ENCODE measurements around the gene DAZAP1.

Gene DAZAP1

DNA sequence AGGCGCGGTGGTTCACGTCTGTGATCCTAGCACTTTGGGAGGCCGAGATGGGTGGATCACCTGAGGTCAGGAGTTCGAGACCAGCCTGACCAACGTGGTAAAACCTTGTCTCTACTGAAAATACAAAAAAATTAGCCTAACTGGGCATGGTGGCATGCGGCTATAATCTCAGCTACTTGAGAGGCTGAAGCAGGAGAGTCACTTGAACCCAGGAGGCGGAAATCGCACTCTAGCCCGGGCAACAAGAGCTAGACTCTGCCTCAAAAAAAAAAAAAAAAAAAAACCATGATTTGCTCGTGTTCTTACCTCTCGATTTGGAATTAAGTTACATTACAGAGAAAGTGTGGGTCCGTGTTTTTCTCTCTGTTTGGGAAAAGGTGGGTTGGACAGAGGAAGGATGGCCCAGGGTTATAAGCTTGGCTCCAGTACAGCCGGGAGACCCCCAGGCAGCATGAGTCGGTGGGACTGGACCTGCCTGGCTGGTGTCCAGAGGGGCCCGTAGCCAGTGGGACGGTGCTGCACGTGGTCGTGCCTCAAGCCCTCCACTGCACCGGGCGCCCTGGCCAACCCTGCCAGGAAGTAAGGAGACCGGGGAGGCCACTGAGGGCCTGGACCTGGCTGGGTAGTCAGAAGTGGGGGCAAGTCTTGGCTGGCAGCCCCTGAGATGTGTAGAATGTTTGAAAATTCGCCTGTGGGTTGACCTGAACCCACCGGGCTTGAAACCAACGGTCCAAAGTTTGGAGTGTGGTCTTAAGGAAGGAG lies 34.5 kb downstream of the DAZAP1 start:
- DNase-seq (ENCODE audit: low read depth) = no peak

DNA sequence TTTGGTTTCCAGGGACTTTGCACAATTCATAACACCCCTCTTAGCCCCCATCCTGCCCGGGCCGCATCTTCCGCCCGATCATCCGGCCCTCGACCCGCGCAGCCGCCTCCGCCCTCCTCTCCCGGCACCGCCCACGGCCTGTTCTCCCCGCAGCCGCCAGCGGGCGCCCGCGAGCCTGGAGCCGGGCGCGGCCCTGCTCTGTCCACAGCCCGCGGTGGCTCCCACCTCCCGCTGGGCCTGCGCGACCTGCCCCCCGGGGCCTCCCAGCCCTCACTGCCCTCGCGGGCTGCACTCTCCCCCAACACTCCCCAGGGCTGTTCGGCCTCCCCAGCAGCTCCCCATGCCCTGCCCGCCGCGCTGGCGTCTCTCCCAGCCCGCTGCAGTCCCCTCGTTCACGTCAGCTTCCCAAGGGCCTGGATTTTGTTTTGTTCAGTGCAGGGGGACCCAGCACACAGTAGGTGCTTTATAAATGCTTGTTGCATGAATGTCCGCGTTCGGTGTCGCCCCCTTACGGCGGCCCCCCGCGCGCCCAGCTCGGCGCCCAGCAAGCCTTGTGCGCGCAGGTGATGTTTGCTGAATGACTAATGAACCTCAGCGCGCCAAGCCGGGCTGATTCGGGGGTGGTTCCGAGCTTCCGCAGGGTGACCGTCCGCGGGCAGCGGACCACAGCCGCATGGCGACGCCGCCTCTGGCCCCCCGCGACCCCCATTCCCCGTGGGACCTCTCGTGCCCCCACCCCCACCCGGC lies 38.0 kb downstream of the DAZAP1 start:
- DNase-seq (ENCODE audit: low read depth) = peak; percentile 69

DNA sequence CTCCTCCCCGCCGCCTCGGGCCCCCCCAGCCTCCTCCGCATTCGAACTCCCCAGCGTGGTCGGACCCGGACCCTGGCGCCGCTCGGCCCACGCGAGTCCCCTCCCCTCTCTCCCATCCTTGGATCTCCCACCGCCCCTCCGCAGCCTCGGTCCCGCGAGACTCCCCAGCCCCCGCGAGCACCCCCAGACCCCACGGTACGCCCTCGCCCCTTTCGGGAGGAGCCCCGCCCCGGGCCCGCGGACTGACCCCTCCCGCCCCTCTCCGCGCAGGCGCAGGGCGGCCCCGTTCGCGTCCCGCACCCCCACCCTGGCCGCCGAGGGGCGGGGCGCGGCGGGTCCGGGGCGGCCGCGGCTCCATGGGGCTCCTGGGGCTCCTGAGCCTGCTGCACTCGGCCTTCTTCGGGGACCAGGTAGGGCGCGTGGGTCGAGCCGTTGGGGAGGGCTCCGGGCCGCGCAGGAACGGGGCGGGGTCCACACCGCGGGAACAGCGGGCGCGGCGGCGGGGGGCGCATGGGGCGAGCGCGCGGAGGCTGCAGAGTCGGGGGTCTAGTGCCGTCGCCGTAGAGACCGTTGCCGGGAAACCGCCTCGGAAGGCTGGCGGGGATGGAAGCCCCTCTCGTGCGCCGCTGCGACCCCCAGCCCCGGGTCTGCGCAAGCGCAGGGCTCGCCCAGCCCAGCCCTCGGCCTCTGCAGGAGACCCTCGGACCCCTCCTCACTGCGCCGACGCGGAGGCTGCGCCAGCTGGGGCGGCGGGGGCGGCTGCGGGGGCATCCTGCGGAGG lies 38.7 kb downstream of the DAZAP1 start:
- DNase-seq (ENCODE audit: low read depth) = no peak

DNA sequence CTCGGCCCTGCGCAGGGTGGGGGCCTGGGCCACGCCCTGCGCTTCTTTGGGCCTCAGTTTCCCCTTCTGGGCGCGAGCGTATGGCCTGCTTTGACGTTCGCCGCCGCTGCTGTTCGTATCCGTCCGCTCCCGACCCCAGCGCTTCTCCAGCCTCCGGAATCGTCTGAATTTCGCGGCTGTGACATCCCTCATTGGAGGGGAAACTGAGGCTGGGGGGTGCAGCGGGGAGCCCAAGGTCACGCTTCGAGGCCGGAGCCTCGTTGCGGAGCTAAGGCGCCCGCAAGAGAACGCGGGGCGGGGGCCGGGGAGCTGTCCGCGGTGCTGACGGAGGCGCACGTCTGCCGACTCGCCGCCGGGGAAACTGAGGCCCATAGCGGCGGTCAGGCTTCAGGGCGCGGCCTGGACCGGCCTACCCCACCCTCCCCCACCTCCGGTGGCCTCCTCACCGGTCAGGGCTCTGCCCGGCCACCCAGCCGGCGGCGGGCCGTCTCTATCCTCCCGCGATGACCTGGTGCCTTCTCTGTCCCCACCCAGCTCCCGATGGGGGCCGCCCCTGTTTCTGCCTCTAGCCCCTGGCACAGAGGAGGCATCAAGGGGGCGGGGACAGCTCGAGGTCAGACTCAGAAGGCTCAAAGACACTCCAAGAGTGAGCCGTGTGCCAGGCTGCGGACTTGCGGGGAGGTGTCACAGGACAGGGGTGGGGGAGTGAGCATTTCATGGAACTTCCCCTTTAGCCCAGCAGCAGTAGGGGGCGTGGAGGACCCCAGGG lies 39.5 kb downstream of the DAZAP1 start:
- DNase-seq (ENCODE audit: low read depth) = no peak

DNA sequence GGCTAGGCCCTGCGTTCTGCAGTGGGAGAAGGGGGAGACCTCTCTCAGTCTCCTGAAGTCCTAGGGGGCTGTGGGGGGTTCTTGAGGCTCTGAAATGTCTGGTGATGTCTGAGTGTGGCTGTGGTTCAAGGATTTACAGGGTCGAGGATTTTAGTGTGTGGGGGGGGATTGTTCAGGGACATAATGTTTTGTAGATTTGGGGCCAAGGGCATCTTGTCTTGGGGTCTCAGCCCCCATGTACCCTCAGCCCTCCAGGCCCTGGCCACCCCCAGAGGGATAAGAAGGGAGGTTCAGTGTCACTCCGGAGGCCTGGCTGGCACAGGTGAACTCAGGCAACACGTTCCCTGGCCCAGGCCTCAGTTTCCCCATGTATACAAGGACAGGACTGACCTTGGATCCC lies 40.1 kb downstream of the DAZAP1 start:
- DNase-seq (ENCODE audit: low read depth) = no peak

DNA sequence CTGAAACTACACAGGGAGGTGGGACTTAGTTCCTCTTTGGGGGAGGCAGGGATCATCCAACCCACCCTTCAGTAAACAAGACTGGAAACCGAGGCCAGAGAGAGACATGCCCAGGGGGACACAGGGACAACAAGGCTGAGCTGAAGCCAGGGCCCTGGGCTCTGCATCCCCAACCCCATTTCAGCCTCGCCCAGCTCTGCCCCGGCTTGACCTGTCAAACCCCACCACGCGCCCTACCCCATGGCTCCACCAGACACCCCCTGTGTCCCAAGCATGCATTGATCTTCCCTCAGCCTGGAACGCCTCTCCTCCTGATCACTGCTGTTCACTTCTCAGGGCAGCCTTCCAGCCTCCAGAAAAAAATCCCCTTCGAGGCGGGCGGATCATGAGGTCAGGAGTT lies 40.6 kb downstream of the DAZAP1 start:
- no peak for DNase-seq (ENCODE audit: low read depth)

DNA sequence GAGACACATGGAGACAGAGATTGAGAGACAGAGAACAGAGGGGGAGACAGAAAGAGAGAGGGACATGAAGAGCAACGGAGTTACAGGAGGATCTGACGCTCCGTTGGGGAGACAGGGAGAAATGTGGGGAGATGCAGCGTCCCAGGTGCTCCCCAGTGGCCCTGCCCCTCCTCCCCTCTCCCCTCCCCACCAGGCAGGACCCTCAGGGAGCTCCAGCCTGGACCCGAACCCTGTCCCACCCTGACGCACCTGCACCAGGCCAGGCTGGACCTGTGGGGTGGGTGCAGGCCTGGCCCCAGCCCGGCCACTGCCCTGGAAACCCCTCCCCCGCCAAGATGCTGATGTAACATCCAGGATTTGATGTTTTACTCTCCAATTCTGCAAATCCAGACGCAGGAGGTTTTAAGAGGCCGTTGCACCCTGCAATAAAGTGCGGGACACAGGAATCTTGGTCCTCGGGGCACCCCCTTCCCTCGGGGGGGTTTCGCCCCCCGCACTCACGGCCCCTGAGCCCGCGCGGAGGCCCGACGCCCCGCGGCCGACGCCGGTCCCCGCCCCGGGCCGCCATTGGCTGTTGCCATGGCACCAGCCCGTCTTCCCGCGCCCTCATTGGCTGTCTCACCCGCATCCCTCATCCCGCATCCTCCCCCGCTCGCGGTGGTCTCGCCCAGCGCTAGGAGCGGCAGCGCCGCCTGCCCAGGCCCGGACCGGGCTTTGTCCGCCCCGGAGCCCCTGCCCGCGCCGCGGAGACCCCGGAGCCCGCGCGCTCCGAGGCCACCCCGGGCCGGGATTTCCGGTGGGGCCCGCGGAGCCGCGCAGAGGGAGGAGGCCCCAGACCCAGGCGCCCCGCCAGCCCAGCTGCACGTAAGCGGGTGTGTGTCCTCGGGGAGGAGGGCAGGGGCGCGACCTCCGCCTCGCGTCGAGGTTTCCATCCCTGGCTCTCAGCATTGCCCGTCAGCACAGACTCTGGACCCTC lies 42.4 kb downstream of the DAZAP1 start, which contains the start of gene APC2:
Gene APC2 (plus strand): TSS at position 655 of the 976 bp plus-strand sequence. CDS start 2,881 bp downstream, outside the sequence.
- no peak for DNase-seq (ENCODE audit: low read depth)

DNA sequence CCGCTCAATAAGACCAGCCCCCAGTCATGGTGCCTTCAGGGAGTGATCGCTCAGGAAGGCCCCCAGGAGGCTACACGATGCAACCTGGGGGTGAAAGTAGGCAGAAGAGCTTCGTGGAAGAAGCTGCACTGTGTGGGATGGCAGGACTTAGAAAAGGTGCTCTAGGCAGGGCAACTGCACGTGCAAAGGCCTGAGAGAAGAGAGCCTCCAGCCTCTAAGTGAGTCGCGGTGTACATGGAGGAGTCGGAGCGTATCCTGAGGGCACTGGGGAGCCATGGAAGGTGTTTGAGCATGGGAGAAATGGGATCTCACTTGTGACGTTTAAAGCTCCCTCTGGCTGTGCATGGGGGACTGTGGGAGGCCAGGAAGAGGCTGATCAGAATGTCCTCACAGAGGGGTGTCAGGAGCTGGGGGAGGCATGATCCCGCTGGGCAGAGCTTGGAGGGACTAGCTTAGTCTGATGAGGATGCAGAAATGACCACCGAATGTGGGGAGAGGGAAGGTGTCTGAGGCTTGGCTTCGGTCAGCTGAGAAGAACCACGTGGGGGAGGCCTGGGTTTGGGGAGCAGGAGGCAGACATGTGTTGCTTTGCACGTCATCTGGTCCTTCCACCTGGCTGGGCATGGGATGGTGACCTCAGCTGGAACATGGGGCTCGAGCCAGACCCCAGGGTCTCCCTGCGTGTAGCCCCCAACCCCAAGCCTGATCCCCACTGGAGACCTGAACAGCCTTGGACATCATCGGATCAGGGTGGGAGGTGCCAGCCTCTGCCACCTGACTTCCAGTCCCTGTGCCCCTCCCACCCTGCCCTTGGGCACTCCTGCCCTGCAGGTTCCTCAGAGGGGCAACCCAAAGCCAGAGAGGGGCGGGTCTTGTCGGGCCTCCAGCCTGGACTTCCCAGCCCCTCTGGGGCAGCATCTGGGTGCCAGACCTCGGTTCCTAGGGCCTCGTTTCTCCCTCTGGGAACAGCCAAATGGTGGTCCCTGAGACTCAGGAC lies 43.6 kb downstream of the DAZAP1 start:
- DNase-seq (ENCODE audit: low read depth) = no peak

DNA sequence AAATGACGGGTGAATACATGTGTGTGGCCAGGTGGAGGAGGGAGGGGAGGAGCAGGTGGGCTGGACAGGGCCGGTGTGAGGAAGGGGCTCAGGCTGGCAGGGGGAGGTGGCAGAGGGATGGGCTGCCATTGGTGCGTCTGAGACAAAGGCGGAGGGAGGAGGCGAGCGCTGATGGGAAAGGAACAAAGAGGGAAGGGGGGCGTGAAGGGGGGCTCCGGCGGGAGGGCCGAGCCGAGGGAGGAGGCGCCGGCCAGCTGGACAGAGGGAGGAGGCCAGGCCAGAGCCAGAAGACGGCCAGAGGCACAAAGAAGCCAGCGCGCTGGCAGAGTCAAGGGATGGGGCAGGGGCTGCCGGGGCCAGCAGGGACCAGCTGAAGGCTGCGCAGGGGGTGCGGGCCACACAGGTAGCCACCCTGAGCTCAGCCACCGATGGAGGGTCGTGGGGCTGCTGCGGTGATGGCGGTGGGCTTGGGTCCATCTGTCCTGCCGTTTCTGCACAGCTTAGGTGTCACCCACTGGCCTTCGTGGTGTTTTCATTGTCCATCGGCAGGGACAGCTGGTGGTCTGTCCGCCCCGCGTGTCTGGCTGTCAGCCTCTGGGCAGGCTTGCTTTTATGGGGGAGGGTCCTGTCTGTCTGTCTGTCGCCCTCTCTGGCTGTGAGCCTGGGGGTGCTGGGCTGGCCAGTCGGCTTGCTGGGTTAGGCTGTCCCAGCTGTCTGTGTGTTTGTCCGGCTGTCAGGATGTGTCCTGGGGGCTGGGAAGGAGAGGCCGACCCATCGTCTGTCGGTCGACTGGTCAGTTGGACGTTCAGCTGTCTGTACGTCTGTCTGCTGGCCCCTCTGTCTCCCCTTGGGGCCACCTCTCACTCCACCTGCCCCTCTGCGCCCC lies 44.8 kb downstream of the DAZAP1 start:
- no peak for DNase-seq (ENCODE audit: low read depth)

DNA sequence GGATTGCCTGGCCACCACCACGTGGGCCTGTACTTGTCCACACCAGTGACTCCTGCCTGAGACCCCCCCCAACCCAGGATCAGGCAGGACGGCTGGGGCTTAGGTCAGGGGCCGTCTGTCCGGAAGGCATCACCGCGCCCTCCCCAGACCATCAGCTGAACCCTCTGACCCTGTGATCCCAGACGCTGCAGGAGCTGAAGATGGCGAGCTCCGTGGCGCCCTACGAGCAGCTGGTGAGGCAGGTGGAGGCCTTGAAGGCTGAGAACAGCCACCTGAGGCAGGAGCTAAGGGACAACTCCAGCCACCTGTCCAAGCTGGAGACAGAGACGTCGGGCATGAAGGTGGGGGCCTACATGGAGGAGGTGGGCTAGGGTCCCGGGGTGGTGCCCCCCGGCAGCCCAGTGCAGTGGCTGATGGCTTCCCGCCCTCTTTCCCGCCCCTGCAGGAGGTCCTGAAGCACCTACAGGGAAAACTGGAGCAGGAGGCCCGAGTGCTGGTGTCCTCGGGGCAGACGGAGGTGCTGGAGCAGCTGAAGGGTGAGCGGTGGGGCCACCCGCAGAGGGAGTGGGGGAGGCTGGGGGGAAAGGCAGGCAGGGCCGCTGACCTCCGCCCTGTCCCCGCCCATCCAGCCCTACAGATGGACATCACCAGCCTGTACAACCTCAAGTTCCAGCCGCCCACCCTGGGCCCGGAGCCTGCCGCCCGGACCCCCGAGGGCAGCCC lies 45.6 kb downstream of the DAZAP1 start:
- no peak for DNase-seq (ENCODE audit: low read depth)

DNA sequence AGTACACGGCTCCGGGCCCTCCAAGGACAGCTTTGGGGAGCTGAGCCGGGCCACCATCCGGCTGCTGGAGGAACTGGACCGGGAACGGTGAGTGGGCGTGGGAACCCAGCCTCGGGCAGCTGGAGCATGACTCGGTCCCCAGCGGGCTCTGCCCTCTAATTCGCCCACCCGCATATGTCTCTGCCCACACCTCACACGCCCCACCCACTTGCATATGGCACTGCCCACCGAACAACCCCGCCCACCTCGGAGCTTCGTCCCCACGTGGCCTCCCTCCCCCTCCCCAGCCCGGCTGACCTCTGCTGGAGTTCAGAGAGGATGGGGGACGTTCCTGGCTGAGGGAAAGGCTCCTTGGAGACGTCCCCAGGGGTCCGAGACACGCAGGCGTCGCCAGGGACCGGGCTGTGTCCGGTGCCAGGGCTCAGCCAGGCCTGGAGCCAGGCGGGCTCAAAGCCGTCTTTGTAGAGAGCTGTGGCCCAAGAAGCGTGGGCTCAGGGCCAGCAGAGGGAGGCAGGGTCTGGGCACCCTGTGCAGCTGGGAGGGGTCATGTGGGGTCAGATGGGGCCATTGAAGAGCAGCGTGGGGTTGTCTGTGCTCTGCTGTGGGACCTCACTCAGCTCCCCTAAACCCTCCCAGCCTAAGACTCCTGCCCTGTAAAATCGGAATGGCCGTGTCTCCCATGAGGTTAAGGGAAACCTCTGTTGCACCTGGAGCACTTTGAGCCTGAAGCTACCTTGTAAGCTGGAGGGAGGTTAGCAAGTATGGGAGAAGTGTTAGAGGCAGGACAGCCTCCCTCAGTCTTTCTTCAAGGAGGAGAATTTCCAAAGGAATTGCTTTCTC lies 46.4 kb downstream of the DAZAP1 start:
- no peak for DNase-seq (ENCODE audit: low read depth)

DNA sequence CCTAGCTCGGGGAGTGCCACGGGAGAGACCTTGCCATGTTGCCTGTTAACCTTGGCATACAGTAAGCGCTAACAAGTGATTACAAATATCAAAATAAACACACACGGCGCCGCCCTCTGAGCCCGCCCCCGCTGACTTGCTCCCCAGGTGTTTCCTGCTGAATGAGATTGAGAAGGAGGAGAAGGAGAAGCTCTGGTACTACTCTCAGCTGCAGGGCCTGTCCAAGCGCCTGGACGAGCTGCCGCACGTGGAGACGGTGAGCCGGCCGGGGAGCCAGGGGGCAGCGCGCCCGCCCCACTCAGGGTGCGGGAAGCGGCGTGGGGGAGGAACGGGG lies 47.6 kb downstream of the DAZAP1 start:
- DNase-seq (ENCODE audit: low read depth) = no peak

DNA sequence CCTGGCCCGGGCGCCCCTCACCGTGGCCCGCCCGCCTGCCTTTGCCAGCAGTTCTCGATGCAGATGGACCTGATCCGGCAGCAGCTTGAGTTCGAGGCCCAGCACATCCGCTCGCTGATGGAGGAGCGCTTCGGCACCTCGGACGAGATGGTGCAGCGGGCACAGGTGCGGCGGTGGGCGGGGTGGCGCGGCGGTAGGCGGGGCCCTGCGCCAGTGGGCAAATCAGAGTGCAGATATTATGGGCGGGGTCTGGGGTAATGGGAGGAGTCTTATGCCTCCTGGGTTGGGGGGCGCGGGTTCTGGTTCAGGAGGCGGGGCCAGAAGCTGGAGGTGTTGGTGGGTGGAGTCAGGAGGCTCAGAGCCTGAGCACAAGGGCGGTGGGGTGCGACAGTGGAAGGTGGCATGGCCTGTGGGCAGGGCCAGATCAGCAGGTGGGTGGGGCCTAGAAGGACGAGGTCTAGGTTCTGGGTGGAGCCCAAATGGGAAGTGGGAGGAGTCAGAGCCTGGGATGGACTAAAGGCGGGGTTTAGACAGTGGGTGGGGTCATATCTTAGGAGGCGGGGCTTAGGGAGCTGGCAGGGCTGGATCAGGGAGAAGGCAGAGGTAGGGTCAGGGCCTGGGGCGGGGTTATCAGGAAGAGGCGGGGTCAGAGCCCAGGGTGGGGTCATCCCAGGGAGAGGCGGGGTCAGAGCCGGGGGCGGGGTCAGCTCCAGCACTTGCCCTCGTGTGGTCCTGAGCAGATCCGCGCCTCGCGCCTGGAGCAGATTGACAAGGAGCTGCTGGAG lies 48.1 kb downstream of the DAZAP1 start:
- DNase-seq (ENCODE audit: low read depth) = no peak

DNA sequence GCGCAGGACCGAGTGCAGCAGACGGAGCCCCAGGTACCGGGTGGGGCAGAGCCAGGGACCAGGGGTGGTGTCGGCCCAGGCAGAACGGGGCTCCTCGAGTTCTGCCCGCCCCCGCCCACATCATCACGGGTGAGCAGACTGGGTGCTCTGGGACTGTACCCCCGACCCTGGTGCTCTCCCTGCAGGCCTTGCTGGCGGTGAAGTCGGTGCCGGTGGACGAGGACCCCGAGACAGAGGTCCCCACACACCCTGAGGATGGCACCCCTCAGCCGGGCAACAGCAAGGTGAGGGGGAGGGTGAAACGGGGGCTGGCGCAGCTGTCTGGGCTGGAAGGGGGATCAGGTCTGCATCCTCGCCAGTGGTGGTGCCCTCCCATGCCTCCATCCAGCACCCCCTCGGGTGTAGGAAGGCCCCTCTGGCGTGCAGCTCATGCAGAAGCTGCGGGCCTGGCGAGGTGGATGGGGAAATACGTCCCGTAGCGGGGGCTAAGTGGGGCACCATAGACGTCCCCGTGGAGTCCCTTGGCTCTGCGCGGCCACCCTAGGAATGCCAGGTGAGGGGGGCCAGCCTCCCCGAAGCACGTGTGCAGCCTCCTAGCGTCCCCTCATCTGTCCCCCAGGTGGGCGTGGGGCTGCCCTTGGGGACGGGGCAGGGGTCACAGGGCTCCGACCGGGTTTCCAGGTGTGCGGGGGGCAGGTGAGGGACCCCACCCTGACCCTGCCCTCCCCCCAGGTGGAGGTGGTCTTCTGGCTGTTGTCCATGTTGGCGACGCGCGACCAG lies 48.9 kb downstream of the DAZAP1 start:
- DNase-seq (ENCODE audit: low read depth) = no peak

DNA sequence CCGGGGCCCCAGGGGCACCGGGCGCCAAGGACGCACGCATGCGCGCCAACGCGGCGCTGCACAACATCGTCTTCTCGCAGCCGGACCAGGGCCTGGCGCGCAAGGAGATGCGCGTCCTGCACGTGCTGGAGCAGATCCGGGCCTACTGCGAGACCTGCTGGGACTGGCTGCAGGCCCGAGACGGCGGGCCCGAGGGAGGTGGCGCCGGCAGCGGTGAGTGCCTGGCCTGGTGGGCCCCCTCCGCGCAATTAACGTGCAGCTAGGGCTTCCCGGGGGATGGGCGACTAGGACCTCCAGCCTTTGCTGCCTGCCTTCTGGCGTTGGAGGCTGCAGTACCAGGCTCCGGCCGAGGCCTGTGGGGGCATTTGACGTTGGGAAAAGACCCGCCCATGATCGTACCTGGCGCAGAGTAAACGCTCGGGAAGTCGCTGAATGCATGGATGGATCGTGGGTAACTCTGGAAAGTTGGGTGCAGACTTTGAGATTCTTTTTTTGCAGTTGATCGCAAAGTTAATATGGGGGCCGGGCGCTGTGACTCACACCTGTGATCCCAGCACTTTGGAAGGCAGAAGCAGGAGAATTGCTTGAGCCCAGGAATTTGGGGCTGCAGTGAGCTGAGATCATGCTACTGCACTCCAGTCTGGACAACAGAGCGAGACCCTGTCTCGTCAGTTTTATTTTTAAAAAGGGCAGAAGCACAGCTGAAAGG lies 49.8 kb downstream of the DAZAP1 start:
- DNase-seq (ENCODE audit: low read depth) = no peak
